GM12878 (cell line): ENCODE measurements around the gene NOCT. TPM values are rescaled to one million over a fixed set of nuclear protein-coding genes. Genes with fewer than 3 reads are reported as not detected.

Experiments used
- ATAC-seq: fragments of 200-7000 bp; cut with Tn5 transposase; 3 replicates; pipeline ENCODE4 v1.9.1; 2020; ENCODE audit warnings: mild to moderate bottlenecking, moderate library complexity
- BruUV-seq: library from RNA; stranded (reverse); fragments of 400-500 nt; replicated peaks from 2 replicates; lab custom pipeline; 2021; lab: Mats Ljungman, UMichigan
- CTCF ChIA-PET: fragments of 300-600 bp; sonication (Branson Sonifier 250); formaldehyde crosslinking; extraction: SDS; loops from one replicate; lab custom pipeline; 2021; ENCODE audit warnings: inconsistent platforms; lab: Yijun Ruan, JAX
- POLR2A ChIA-PET: fragments of 350-600 bp; formaldehyde crosslinking; extraction: SDS; loops from one replicate; lab custom pipeline; 2021; ENCODE audit warnings: inconsistent platforms; lab: Charles Lee
- RAD21 ChIA-PET: fragments of 300-600 bp; sonication (Branson Sonifier 250); formaldehyde crosslinking; loops from one replicate; lab custom pipeline; 2023; ENCODE audit warnings: antibody characterized with exemption; ENCODE audit not compliant: unreplicated experiment; lab: Charles Lee
- SMC1A ChIA-PET: fragments of 300-600 bp; sonication (Branson Sonifier 250); formaldehyde crosslinking; loops from one replicate; lab custom pipeline; 2023; ENCODE audit not compliant: unreplicated experiment, uncharacterized antibody; lab: Charles Lee
- DNase-seq: peaks from one replicate; pipeline ENCODE4 v3.0.0-alpha.2; 2011; ENCODE audit warnings: low read depth, low spot score
- FAIRE-seq: peaks from 3 replicates; lab custom pipeline; 2011; peaks lifted over from hg19 to GRCh38; lab: Jason Lieb, UNC
- H2AFZ ChIP-seq: 2 replicates; pipeline ENCODE4 v1.6.0; 2011; ENCODE audit warnings: low read depth, low read length, control low read depth; ENCODE audit not compliant: control insufficient read depth
- H3K27ac ChIP-seq: 2 replicates; pipeline ENCODE4 v1.5.1; 2011; ENCODE audit warnings: control low read depth; ENCODE audit not compliant: control insufficient read depth, insufficient read depth
- H3K27me3 ChIP-seq, 2 experiments: replicated peaks in 1 of 2; 2 replicates each; pipeline versions ENCODE4 v1.6.0 to v1.6.1; 2011; ENCODE audit warnings: low read length in 1 of 2; ENCODE audit not compliant: control insufficient read depth in 2 of 2, insufficient read depth in 2 of 2
- H3K36me3 ChIP-seq, 2 experiments: 2 replicates each; pipeline ENCODE4 v1.5.1; 2011; ENCODE audit warnings: low read length in 1 of 2; ENCODE audit not compliant: control insufficient read depth in 2 of 2, insufficient read depth in 2 of 2
- H3K4me1 ChIP-seq: 2 replicates; pipeline ENCODE4 v1.6.1; 2011; ENCODE audit warnings: mild to moderate bottlenecking, low read length, moderate library complexity, mixed read lengths; ENCODE audit not compliant: control insufficient read depth, insufficient read depth
- H3K4me2 ChIP-seq: 2 replicates; pipeline ENCODE4 v1.6.0; 2011; ENCODE audit warnings: control low read depth; ENCODE audit not compliant: control insufficient read depth, insufficient read depth
- H3K4me3 ChIP-seq: fragments of 200-600 bp; sonication (generic); 2 replicates; pipeline ENCODE4 v1.5.1; 2016
- H3K79me2 ChIP-seq: 2 replicates; pipeline ENCODE4 v1.6.0; 2011; ENCODE audit warnings: low read length; ENCODE audit not compliant: control insufficient read depth, insufficient read depth
- H3K9ac ChIP-seq: 2 replicates; pipeline ENCODE4 v1.8.0; 2011; ENCODE audit warnings: low read length, control low read depth, mixed read lengths; ENCODE audit not compliant: control insufficient read depth, insufficient read depth
- H3K9me3 ChIP-seq: replicated peaks from 3 replicates; pipeline ENCODE4 v1.5.1; 2011; ENCODE audit warnings: mild to moderate bottlenecking, low read length; ENCODE audit not compliant: control insufficient read depth, insufficient read depth
- H4K20me1 ChIP-seq: 2 replicates; pipeline ENCODE4 v1.6.0; 2011; ENCODE audit not compliant: control insufficient read depth, insufficient read depth
- CREM ChIP-seq: IDR thresholded peaks from 2 replicates; pipeline ENCODE4 v1.6.1; 2014; ENCODE audit warnings: antibody characterized with exemption, low read depth
- EED ChIP-seq: sonication (generic); IDR thresholded peaks from 2 replicates; pipeline ENCODE4 v1.6.1; 2016; ENCODE audit warnings: antibody characterized with exemption, low read depth
- GATAD2B ChIP-seq: fragments of 450-650 bp; conservative IDR thresholded peaks from 2 replicates; pipeline ENCODE4 v1.6.1; 2017; ENCODE audit warnings: low read depth, mild to moderate bottlenecking, moderate library complexity
- LARP7 ChIP-seq: fragments of 450-650 bp; IDR thresholded peaks from 2 replicates; pipeline ENCODE4 v1.6.1; 2017; ENCODE audit warnings: mild to moderate bottlenecking
- MTA2 ChIP-seq: fragments of 450-650 bp; IDR thresholded peaks from 2 replicates; pipeline ENCODE4 v1.6.1; 2016; ENCODE audit warnings: low read depth, mild to moderate bottlenecking, moderate library complexity
- MTA3 ChIP-seq: IDR thresholded peaks from 2 replicates; pipeline ENCODE4 v1.6.1; 2012; ENCODE audit warnings: low read length, inconsistent platforms, borderline replicate concordance
- NFXL1 ChIP-seq: fragments of 450-650 bp; IDR thresholded peaks from 2 replicates; pipeline ENCODE4 v1.6.1; 2017; ENCODE audit warnings: antibody characterized with exemption, mild to moderate bottlenecking, borderline replicate concordance
- PML ChIP-seq: IDR thresholded peaks from 2 replicates; pipeline ENCODE4 v1.6.1; 2012; ENCODE audit warnings: low read length, inconsistent platforms
- RCOR1 ChIP-seq: conservative IDR thresholded peaks from 2 replicates; pipeline ENCODE4 v1.6.1; 2012; ENCODE audit warnings: low read depth, low read length, improper control_type of control experiment
- SUZ12 ChIP-seq: fragments of 200-600 bp; sonication (generic); IDR thresholded peaks from one replicate; pipeline ENCODE4 v1.6.1; 2018; ENCODE audit warnings: antibody characterized with exemption, mild to moderate bottlenecking; ENCODE audit not compliant: unreplicated experiment
- WGBS: methylation state at CpG from one replicate; pipeline ENCODE4 v1.1.6; 2016; ENCODE audit warnings: low lambda C conversion rate; ENCODE audit not compliant: insufficient replicate concordance, insufficient coverage; ENCODE audit errors: missing lambda C conversion rate; 5-methylcytosine and 5-hydroxymethylcytosine counted together
- in situ Hi-C: fragments of 300-500 bp; cut with MboI; formaldehyde crosslinking; loops from 9 replicates; pipeline ENCODE4 v1.14.3; 2018; ENCODE audit warnings: mixed read lengths
- intact Hi-C: fragments of 100-400 bp; cut with micrococcal nuclease; formaldehyde crosslinking; loops from one replicate; pipeline ENCODE4 v1.14.2; 2022; ENCODE audit not compliant: unreplicated experiment
- polyA plus RNA-seq, 11 experiments: library from polyadenylated mRNA; depleted of rRNA in 4 of 11; unstranded in 6 of 11; stranded (reverse) in 5 of 11; fragments of >200 nt; fragmentation: Nextera tagmentation in 4 of 11; fragmentation: Illumina TruSeq in 1 of 11; extraction: Ambion mirVana in 4 of 11; extraction: Trizol in 1 of 11; gene quantifications; 1 replicate in 1 of 11; 2 replicates in 10 of 11; pipeline versions ENCODE4 v1.2.1 to v1.2.3, GENCODE V29; 2011 to 2016; ENCODE audit warnings: inconsistent platforms in 2 of 11, missing spikeins in 2 of 11, low read depth in 1 of 11
- small RNA-seq: library from RNA; depleted of rRNA; stranded (forward); fragments of <200 nt; gene quantifications from one replicate; pipeline ENCODE3, GENCODE V24; 2014
- total RNA-seq, 4 experiments: library from RNA; depleted of rRNA in 3 of 4; stranded (reverse); fragments of >200 nt in 3 of 4; fragmentation: Illumina TruSeq in 1 of 4; extraction: Trizol in 1 of 4; gene quantifications; 2 replicates each; pipeline versions ENCODE4 v1.2.1 to v1.2.3, GENCODE V29; 2013 to 2021

NOCT gene
- total and polyA plus RNA-seq, 10 of the 15 experiments (the other 5 are each of a cell fraction or from before 2014, with no cell fraction given) = 1.4 to 17.6 (median 8.1) TPM

DNA sequence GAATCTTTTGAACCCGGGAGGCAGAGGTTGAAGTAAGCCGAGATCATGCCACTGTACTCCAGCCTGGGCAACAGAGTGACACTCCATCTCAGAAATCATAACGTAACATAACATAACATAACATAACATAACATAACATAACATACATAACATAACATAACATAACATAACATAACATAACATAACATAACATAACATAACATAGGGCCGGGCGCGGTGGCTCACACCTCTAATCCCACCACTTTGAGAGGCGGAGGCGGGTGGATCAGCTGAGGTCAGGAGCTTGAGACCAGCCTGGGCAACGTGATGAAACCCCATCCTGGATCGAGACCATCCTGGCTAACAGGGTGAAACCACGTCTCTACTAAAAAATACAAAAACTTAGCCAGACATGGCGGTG, 76.7 kb downstream of the NOCT start:
- Histone ChIP-seq H3K36me3 (no peaks in the 10 kb centered on the region), H3K27me3 (no peaks in the 10 kb centered on the region), H3K4me2 (no peak overlapping the region), H3K79me2 (no peaks in the 10 kb centered on the region), H3K4me1 (no peaks in the 10 kb centered on the region), H2AFZ (no peak overlapping the region), H3K9me3 (no peaks in the 10 kb centered on the region), H4K20me1 (no peaks in the 10 kb centered on the region), H3K27ac (no peak overlapping the region), H3K4me3 (no peak overlapping the region), H3K9ac (no peak overlapping the region)
- SMC1A ChIA-PET = interaction anchor here (0.5 to 1.5 kb wide), 3 partner anchors 11 to 61 kb away, joined by 3 to 4 read pairs (median 3); no protein-coding TSS in a partner anchor
- CTCF ChIA-PET = interaction anchor here (0.9 to 1.1 kb wide), 2 partner anchors 16 to 62 kb away, joined by 3 read pairs; no protein-coding TSS in a partner anchor
- WGBS = 62% methylated on average over 12 of the region's 12 CpGs
- RAD21 ChIA-PET = no interaction called here
- no peak for TF ChIP-seq LARP7
- no peak for TF ChIP-seq CREM
- no peak for TF ChIP-seq EED
- no peak for TF ChIP-seq NFXL1
- no peak for TF ChIP-seq RCOR1
- TF ChIP-seq SUZ12 = no peak
- no peak for TF ChIP-seq PML
- no peak for TF ChIP-seq GATAD2B
- no peak for TF ChIP-seq MTA3
- TF ChIP-seq MTA2 = no peak
- intact Hi-C loops = no loop called here
- BruUV-seq = no TSS peak
- DNase-seq (no peak), FAIRE-seq (no peak), ATAC-seq (no peak)
- POLR2A ChIA-PET = no interaction called here
- in situ Hi-C loops = no loop called here

Small RNA genes within 50 kb of the gene (small RNA-seq; reads per million reads assigned to genes)
- not detected for gene RNU6-531P

Other genes with a start within 250 kb of the NOCT start
- gene ELF2, start 161.4 kb downstream of the NOCT start, total RNA-seq (2014; rRNA removed) = 26.1 and 27.6 TPM in 2 replicates
- gene ELF2, start 161.4 kb downstream of the NOCT start, total RNA-seq (2014; rRNA removed; fragmentation: Illumina TruSeq; extraction: Trizol) = 30.1 and 31.4 TPM in 2 replicates
- gene ELF2, start 161.4 kb downstream of the NOCT start, total RNA-seq (2021) = 24.9 and 25.0 TPM in 2 replicates
- 26.7 and 32.3 TPM in 2 replicates for gene ELF2, start 161.4 kb downstream of the NOCT start, polyA plus RNA-seq (2011; rRNA removed)
- 22.3 and 25.4 TPM in 2 replicates for gene ELF2, start 161.4 kb downstream of the NOCT start, polyA plus RNA-seq (2014; fragmentation: Illumina TruSeq; extraction: Trizol)
- gene ELF2, start 161.4 kb downstream of the NOCT start, polyA plus RNA-seq (2014; fragmentation: Nextera tagmentation; extraction: Ambion mirVana) = 10 to 100 TPM; 10.5 to 15.6 TPM
- 13.1 and 16.1 TPM in 2 replicates for gene ELF2, start 161.4 kb downstream of the NOCT start, polyA plus RNA-seq (2014; rRNA removed)
- gene ELF2, start 161.4 kb downstream of the NOCT start, polyA plus RNA-seq (2016; fragmentation: Nextera tagmentation; extraction: Ambion mirVana) = 10 to 100 TPM; 16.9 to 18.7 TPM